Spleen (tissue), 11 donors: ENCODE measurements around the gene PLCG2. TPM values are rescaled to one million over a fixed set of nuclear protein-coding genes. Genes with fewer than 3 reads are reported as not detected.

ENCODE experiments used
- DNase-seq: peaks from one replicate; pipeline ENCODE4 v3.0.0-alpha.2; 2020
- H3K27ac ChIP-seq, 8 donors: fragments of 200-600 bp; sonication (generic) in 7 of 8; 1 replicate in 4 of 8; 2 replicates in 4 of 8; pipeline versions ENCODE4 v1.5.0 to v1.8.0; 2016 to 2021; ENCODE audit warnings: inconsistent platforms in 4 of 8, mild to moderate bottlenecking in 4 of 8, moderate library complexity in 1 of 8
- H3K27me3 ChIP-seq, 7 donors: fragments of 200-600 bp; sonication (generic) in 6 of 7; replicated peaks in 1 of 7; 1 replicate in 4 of 7; 2 replicates in 3 of 7; pipeline versions ENCODE4 v1.5.0 to v1.8.0; 2016 to 2021; ENCODE audit warnings: inconsistent platforms in 3 of 7, mild to moderate bottlenecking in 1 of 7
- H3K36me3 ChIP-seq, 6 donors: fragments of 200-600 bp; sonication (generic) in 5 of 6; 1 replicate in 4 of 6; 2 replicates in 2 of 6; pipeline versions ENCODE4 v1.5.0 to v1.8.0; 2016 to 2021; ENCODE audit warnings: inconsistent platforms in 2 of 6
- H3K4me1 ChIP-seq, 6 donors: fragments of 200-600 bp; sonication (generic) in 5 of 6; 1 replicate in 3 of 6; 2 replicates in 3 of 6; pipeline versions ENCODE4 v1.5.0 to v1.8.0; 2016 to 2021; ENCODE audit warnings: inconsistent platforms in 3 of 6
- H3K4me3 ChIP-seq, 8 donors: fragments of 200-600 bp; sonication (generic) in 7 of 8; 1 replicate in 4 of 8; 2 replicates in 4 of 8; pipeline versions ENCODE4 v1.5.0 to v1.8.0; 2016 to 2021; ENCODE audit warnings: inconsistent platforms in 4 of 8, mild to moderate bottlenecking in 4 of 8, moderate library complexity in 2 of 8
- H3K9me3 ChIP-seq, 8 donors: fragments of 200-600 bp; sonication (generic) in 7 of 8; 1 replicate in 4 of 8; 2 replicates in 4 of 8; pipeline versions ENCODE4 v1.5.0 to v1.8.0; 2016 to 2021; ENCODE audit warnings: inconsistent platforms in 4 of 8
- POLR2A ChIP-seq, 3 donors: fragments of 450-650 bp; IDR thresholded peaks; one replicate each; pipeline ENCODE4 v1.5.1; 2017; ENCODE audit warnings: antibody characterized with exemption in 3 of 3, mild to moderate bottlenecking in 1 of 3
- POLR2AphosphoS5 ChIP-seq, 3 donors: sonication (generic); formaldehyde crosslinking; IDR thresholded peaks; one replicate each; pipeline ENCODE4 v1.5.1; 2017; ENCODE audit warnings: antibody characterized with exemption in 3 of 3
- WGBS, 5 donors: extraction: QIAGEN DNeasy Blood & Tissue Kit in 3 of 5; methylation state at CpG; one replicate each; pipeline versions ENCODE4 v1.1.5 to v1.1.7; 2013 to 2018; 5-methylcytosine and 5-hydroxymethylcytosine counted together
- intact Hi-C: fragments of 100-400 bp; cut with DNase I; formaldehyde crosslinking; loops from one replicate; pipeline ENCODE4 v1.15.0; 2023; ENCODE audit warnings: low total_unique reads
- polyA plus RNA-seq, 3 donors: library from polyadenylated mRNA; stranded (reverse); fragments of 200-250 nt; gene quantifications; one replicate each; pipeline ENCODE4 v1.2.1, GENCODE V29; 2013
- total RNA-seq, 7 donors: library from RNA; depleted of rRNA in 3 of 7; stranded (reverse); fragments of >200 nt in 3 of 7; fragmentation: NEBNext Ultra II Directional in 4 of 7; extraction: Animal tissue kit (Norgen Biotek cat#: 25700) in 4 of 7; gene quantifications; one replicate each; pipeline versions ENCODE4 v1.1.0 to v1.2.1, GENCODE V29; 2016 to 2021
- TF ChIP-seq, protein P1 (sequence below), 11 experiments: fragments of 200-600 bp in 7 of 11; fragments of 450-650 bp in 4 of 11; sonication (generic) in 4 of 11; IDR thresholded peaks in 8 of 11; conservative IDR thresholded peaks in 3 of 11; 1 replicate in 7 of 11; 2 replicates in 4 of 11; pipeline versions ENCODE4 v1.4.0 to v1.8.0; 2016 to 2021; ENCODE audit warnings: antibody characterized with exemption in 11 of 11, inconsistent platforms in 4 of 11, mild to moderate bottlenecking in 1 of 11
- donor health status: healthy with polysubstance abuse.
- donor health status: DM: no; HTN: no; CAD: no; lungs with moderate emphysema.
- donor health status: DM: no; HTN: no; CAD: no.
- donor health status: Bipolar disorder and iron deficiency.
- donor health status: healthy.
- donor health status: DM: no; HTN: no; CAD: no.
- donor health status: DM: yes; HTN: yes; CAD: no.

Gene PLCG2
- total and polyA plus RNA-seq, 10 donors = 57.1 to 277 (median 145) TPM

DNA sequence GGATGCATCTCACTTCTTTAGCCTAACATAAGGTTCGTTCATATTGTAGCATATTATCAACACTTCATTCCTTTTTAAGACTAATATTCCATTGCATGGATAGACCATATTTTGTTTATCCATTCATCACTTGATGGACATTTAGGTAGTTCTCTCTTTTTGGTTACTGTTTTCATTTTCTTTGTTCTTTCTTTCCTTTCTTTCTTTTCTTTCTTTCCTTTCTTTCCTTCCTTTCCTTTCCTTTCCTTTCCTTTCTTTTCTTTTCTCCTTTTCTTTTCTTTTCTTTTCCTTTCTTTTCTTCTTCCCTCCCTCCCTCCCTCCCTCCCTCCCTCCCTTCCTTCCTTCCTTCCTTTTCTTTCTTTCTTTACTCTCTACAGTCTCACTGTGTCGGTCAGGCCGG, 24.2 kb downstream of the PLCG2 start:
- Histone ChIP-seq H3K27ac (peak overlapping the region in 5 of 8 donors; percentile 74 to 95 (median 82)), H3K4me1 (peaks cover 10 to 98% (median 69%) of the 10 kb centered on the region in 6 donors), H3K27me3 (no peaks in the 10 kb centered on the region), H3K4me3 (no peak overlapping the region), H3K9me3 (no peaks in the 10 kb centered on the region), H3K36me3 (peaks cover 0 to 33% (median 0%) of the 10 kb centered on the region in 6 donors)
- intact Hi-C loops = no loop called here
- WGBS, 5 donors = 86 to 100% (median 96%) methylated on average over 3 of the region's 3 CpGs
- TF ChIP-seq POLR2A (IDR thresholded peaks at IDR 0.05) (no peak), POLR2AphosphoS5 (IDR thresholded peaks at IDR 0.05) (no peak)
- TF ChIP-seq, protein P1, sequence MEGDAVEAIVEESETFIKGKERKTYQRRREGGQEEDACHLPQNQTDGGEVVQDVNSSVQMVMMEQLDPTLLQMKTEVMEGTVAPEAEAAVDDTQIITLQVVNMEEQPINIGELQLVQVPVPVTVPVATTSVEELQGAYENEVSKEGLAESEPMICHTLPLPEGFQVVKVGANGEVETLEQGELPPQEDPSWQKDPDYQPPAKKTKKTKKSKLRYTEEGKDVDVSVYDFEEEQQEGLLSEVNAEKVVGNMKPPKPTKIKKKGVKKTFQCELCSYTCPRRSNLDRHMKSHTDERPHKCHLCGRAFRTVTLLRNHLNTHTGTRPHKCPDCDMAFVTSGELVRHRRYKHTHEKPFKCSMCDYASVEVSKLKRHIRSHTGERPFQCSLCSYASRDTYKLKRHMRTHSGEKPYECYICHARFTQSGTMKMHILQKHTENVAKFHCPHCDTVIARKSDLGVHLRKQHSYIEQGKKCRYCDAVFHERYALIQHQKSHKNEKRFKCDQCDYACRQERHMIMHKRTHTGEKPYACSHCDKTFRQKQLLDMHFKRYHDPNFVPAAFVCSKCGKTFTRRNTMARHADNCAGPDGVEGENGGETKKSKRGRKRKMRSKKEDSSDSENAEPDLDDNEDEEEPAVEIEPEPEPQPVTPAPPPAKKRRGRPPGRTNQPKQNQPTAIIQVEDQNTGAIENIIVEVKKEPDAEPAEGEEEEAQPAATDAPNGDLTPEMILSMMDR (IDR thresholded peaks at IDR 0.05 in 8 of 11, conservative IDR thresholded peaks at IDR 0.05 in 3 of 11) = no peak
- no peak for DNase-seq

DNA sequence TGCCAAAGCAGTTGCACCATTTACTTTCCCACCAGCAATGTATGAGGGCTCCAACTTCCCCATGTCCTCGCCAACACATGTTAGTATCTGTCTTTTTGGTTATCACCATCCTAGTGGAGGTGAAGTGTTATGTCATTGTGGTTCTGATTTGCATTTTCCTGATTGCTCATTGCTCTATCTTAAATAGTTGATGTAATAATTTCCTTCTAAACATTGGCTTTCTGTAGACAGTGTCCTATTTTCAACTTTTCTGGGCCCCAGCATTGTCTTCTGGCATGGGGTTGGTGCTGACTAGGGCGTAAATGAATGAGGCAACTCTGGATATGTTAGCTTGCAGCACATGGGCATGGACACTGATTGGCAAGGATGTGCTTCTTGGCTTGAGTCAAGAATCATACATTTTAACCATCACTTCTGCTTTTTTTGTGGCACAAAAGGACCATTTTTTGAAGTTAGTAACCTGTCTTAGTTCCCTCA, 25.1 kb downstream of the PLCG2 start:
- intact Hi-C loops = no loop called here
- WGBS, 5 donors = 30 to 69% (median 59%) methylated on average over 2 of the region's 2 CpGs
- TF ChIP-seq POLR2AphosphoS5 (IDR thresholded peaks at IDR 0.05) (peak in 1 of 3 donors; percentile 33), POLR2A (IDR thresholded peaks at IDR 0.05) (no peak)
- TF ChIP-seq, protein P1 (IDR thresholded peaks at IDR 0.05 in 8 of 11, conservative IDR thresholded peaks at IDR 0.05 in 3 of 11) = peak in 2 of 11 experiments; percentile 6 to 7

DNA sequence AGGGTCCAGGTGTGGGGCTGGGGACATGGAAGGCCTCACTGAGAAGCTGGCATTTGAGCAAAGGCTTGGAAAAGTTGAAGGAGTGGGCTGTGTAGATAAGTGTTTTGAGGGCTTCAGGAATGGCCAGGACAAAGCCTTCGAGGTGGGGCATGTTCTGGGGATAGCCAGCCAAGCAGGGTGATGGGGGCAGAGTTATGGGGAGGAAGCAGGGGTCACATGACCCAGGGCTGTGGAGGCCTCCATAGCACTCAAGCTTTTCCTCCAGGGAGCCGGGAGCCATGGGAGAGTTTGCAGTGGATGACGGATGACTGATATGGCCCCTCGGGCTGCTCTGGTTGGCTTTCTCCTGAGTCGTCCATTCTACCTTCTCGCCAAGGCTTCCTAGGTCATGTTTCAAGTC, 27.6 kb downstream of the PLCG2 start:
- H3K4me1 ChIP-seq = peaks cover 24 to 95% (median 79%) of the 10 kb centered on the region in 6 donors

More for the DNA sequence above, 25.1 kb downstream of the PLCG2 start:
- Histone ChIP-seq H3K4me1 (peaks cover 12 to 98% (median 69%) of the 10 kb centered on the region in 6 donors), H3K4me3 (peak overlapping the region in 1 of 8 donors; percentile 13), H3K9me3 (no peaks in the 10 kb centered on the region), H3K27me3 (no peaks in the 10 kb centered on the region), H3K27ac (peak overlapping the region; percentile 29 to 95 (median 78)), H3K36me3 (peaks cover 0 to 33% (median 0%) of the 10 kb centered on the region in 6 donors)
- DNase-seq = no peak

DNA sequence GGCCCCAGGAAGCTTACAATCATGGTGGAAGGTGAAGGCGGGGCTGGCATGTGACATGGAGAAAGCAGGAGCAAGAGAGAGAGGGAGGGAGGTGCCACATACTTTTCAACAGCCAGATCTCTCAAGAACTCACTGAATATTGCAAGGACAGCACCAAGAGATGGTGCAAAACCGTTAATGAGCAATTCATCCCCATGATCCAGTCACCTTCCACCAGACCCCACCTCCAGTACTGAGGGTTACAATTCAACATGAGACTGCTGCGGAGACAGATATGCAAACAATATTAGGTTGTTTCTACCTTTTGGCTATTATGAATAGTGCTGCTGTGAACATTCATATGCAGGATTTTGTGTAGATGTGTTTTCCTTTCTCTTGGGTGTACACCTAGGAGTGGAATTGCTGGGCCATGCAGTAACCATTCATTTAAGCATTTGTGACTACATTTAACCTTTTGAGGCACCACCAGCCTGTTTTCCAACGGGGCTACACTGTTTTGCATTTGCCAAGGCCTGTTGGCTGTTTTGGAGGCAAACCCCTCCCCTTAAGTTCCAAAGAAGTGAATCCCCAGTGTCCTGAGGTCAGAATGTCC, 28.8 kb downstream of the PLCG2 start:
- Histone ChIP-seq H3K36me3 (peaks cover 0 to 13% (median 0%) of the 10 kb centered on the region in 6 donors), H3K27me3 (no peaks in the 10 kb centered on the region), H3K4me1 (peaks cover 24 to 94% (median 75%) of the 10 kb centered on the region in 6 donors), H3K27ac (peak overlapping the region; percentile 53 to 95 (median 80)), H3K9me3 (no peaks in the 10 kb centered on the region), H3K4me3 (no peak overlapping the region)
- WGBS, 5 donors = 65 to 83% (median 76%) methylated on average over 4 of the region's 4 CpGs
- TF ChIP-seq POLR2AphosphoS5 (IDR thresholded peaks at IDR 0.05) = no peak
- TF ChIP-seq, protein P1 (IDR thresholded peaks at IDR 0.05 in 8 of 11, conservative IDR thresholded peaks at IDR 0.05 in 3 of 11) = no peak
- TF ChIP-seq POLR2A (IDR thresholded peaks at IDR 0.05) = no peak
- DNase-seq = no peak
- intact Hi-C loops = no loop called here

More for the DNA sequence above, 27.6 kb downstream of the PLCG2 start:
- H3K4me3 ChIP-seq = no peak overlapping the region
- H3K27me3 ChIP-seq = no peaks in the 10 kb centered on the region
- peak overlapping the region in 6 of 8 donors; percentile 3 to 95 (median 82) for H3K27ac ChIP-seq
- WGBS, 5 donors = 82 to 90% (median 85%) methylated on average over 6 of the region's 6 CpGs
- intact Hi-C loops = no loop called here
- no peak for DNase-seq
- peaks cover 0 to 20% (median 0%) of the 10 kb centered on the region in 6 donors for H3K36me3 ChIP-seq
- TF ChIP-seq POLR2AphosphoS5 (IDR thresholded peaks at IDR 0.05) = no peak
- no peak for TF ChIP-seq POLR2A (IDR thresholded peaks at IDR 0.05)
- TF ChIP-seq, protein P1 (IDR thresholded peaks at IDR 0.05 in 8 of 11, conservative IDR thresholded peaks at IDR 0.05 in 3 of 11) = no peak
- H3K9me3 ChIP-seq = no peaks in the 10 kb centered on the region
